Measurements from ENCODE around the gene COL5A1.

Gene COL5A1

GRCh38 chr9:134868751-134869553, 227.3 kb downstream of the COL5A1 start:
- 87% methylated on average over 25 of the region's 25 CpGs for WGBS
- H4K8ac ChIP-seq (ENCODE audit: low read length) = no peak overlapping the region
- no peaks in the 10 kb centered on the region for H3K4me1 ChIP-seq (ENCODE audit: control insufficient read depth, insufficient read depth, low read depth, low read length)
- no peak overlapping the region for H2AK5ac ChIP-seq (ENCODE audit: low read length, severe bottlenecking)
- no peaks in the 10 kb centered on the region for H3K9me3 ChIP-seq (ENCODE audit: control insufficient read depth, low read length)
- no peak overlapping the region for H4K91ac ChIP-seq (ENCODE audit: low read length)
- no peak overlapping the region for H2BK120ac ChIP-seq (ENCODE audit: low read depth, low read length)
- H3K79me1 ChIP-seq (replicated peaks; ENCODE audit: low read length, poor library complexity, severe bottlenecking) = no peaks in the 10 kb centered on the region
- H3K27me3 ChIP-seq (ENCODE audit: control insufficient read depth in 1 of 2, insufficient read depth in 1 of 2, low read length in 2 of 2) = peaks cover 19 to 26% of the 10 kb centered on the region in 2 experiments
- no peaks in the 10 kb centered on the region for H3K36me3 ChIP-seq (ENCODE audit: control insufficient read depth in 1 of 2, insufficient read depth in 2 of 2, low read depth in 1 of 2, low read length in 2 of 2)
- H2AFZ ChIP-seq (ENCODE audit: low read depth, low read length) = no peak overlapping the region
- H3K14ac ChIP-seq (ENCODE audit: low read length in 2 of 2) = no peak overlapping the region
- no peak overlapping the region for H3K23ac ChIP-seq (ENCODE audit: low read length in 2 of 2)
- H3K9ac ChIP-seq (ENCODE audit: low read length) = no peak overlapping the region
- no peak overlapping the region for H2BK15ac ChIP-seq (ENCODE audit: low read depth, poor library complexity, severe bottlenecking)
- peak overlapping the region in 1 of 2 experiments; percentile 2 for H3K4me3 ChIP-seq (ENCODE audit: insufficient read depth in 1 of 2, low read depth in 1 of 2, low read length in 2 of 2)
- H2BK12ac ChIP-seq (ENCODE audit: low read length in 2 of 2) = no peak overlapping the region
- no peak for DNase-seq
- no peak overlapping the region for H3K4ac ChIP-seq (ENCODE audit: low read depth in 1 of 2, low read length in 2 of 2)
- H2BK5ac ChIP-seq (ENCODE audit: low read depth, low read length, poor library complexity, severe bottlenecking) = no peak overlapping the region
- H3K27ac ChIP-seq (ENCODE audit: low read length, poor library complexity, severe bottlenecking) = no peak overlapping the region
- no peak overlapping the region for H3K18ac ChIP-seq (ENCODE audit: low read depth in 1 of 2, low read length in 2 of 2)
- H3K4me2 ChIP-seq (ENCODE audit: low read length, poor library complexity, severe bottlenecking) = no peak overlapping the region

GRCh38 chr9:134869554-134870300, 228.1 kb downstream of the COL5A1 start:
- Histone ChIP-seq H3K9ac (ENCODE audit: low read length) (no peak overlapping the region), H2BK15ac (ENCODE audit: low read depth, poor library complexity, severe bottlenecking) (no peak overlapping the region)

GRCh38 chr9:134870301-134870694, 228.7 kb downstream of the COL5A1 start:
- no peak overlapping the region for H3K27ac ChIP-seq (ENCODE audit: low read length, poor library complexity, severe bottlenecking)
- H2AK5ac ChIP-seq (ENCODE audit: low read length, severe bottlenecking) = no peak overlapping the region
- no peak overlapping the region for H2BK12ac ChIP-seq (ENCODE audit: low read length in 2 of 2)
- H2BK120ac ChIP-seq (ENCODE audit: low read depth, low read length) = no peak overlapping the region
- no peak overlapping the region for H2BK5ac ChIP-seq (ENCODE audit: low read depth, low read length, poor library complexity, severe bottlenecking)
- H3K27me3 ChIP-seq (ENCODE audit: control insufficient read depth in 1 of 2, insufficient read depth in 1 of 2, low read length in 2 of 2) = peaks cover 19 to 22% of the 10 kb centered on the region in 2 experiments
- H3K9ac ChIP-seq (ENCODE audit: low read length) = no peak overlapping the region
- no peak overlapping the region for H3K4me2 ChIP-seq (ENCODE audit: low read length, poor library complexity, severe bottlenecking)
- H3K79me1 ChIP-seq (replicated peaks; ENCODE audit: low read length, poor library complexity, severe bottlenecking) = no peaks in the 10 kb centered on the region
- no peak overlapping the region for H3K4me3 ChIP-seq (ENCODE audit: insufficient read depth in 1 of 2, low read depth in 1 of 2, low read length in 2 of 2)
- H2AFZ ChIP-seq (ENCODE audit: low read depth, low read length) = no peak overlapping the region
- H3K4me1 ChIP-seq (ENCODE audit: control insufficient read depth, insufficient read depth, low read depth, low read length) = no peaks in the 10 kb centered on the region
- no peaks in the 10 kb centered on the region for H3K36me3 ChIP-seq (ENCODE audit: control insufficient read depth in 1 of 2, insufficient read depth in 2 of 2, low read depth in 1 of 2, low read length in 2 of 2)
- H3K9me3 ChIP-seq (ENCODE audit: control insufficient read depth, low read length) = no peaks in the 10 kb centered on the region
- DNase-seq = no peak
- H3K18ac ChIP-seq (ENCODE audit: low read depth in 1 of 2, low read length in 2 of 2) = no peak overlapping the region
- H2BK15ac ChIP-seq (ENCODE audit: low read depth, poor library complexity, severe bottlenecking) = no peak overlapping the region
- no peak overlapping the region for H4K91ac ChIP-seq (ENCODE audit: low read length)
- no peak overlapping the region for H3K23ac ChIP-seq (ENCODE audit: low read length in 2 of 2)
- no peak overlapping the region for H3K4ac ChIP-seq (ENCODE audit: low read depth in 1 of 2, low read length in 2 of 2)
- no peak overlapping the region for H4K8ac ChIP-seq (ENCODE audit: low read length)
- 80% methylated on average over 11 of the region's 11 CpGs for WGBS
- peak overlapping the region in 1 of 2 experiments; percentile 19 for H3K14ac ChIP-seq (ENCODE audit: low read length in 2 of 2)

More at GRCh38 chr9:134869554-134870300, 228.1 kb downstream of the COL5A1 start:
- no peak overlapping the region for H2AFZ ChIP-seq (ENCODE audit: low read depth, low read length)
- no peak overlapping the region for H2BK120ac ChIP-seq (ENCODE audit: low read depth, low read length)
- H3K4me3 ChIP-seq (ENCODE audit: insufficient read depth in 1 of 2, low read depth in 1 of 2, low read length in 2 of 2) = no peak overlapping the region
- WGBS = 87% methylated on average over 17 of the region's 17 CpGs
- H2BK12ac ChIP-seq (ENCODE audit: low read length in 2 of 2) = no peak overlapping the region
- H3K27me3 ChIP-seq (ENCODE audit: control insufficient read depth in 1 of 2, insufficient read depth in 1 of 2, low read length in 2 of 2) = peaks cover 19% of the 10 kb centered on the region in 2 experiments
- no peaks in the 10 kb centered on the region for H3K79me1 ChIP-seq (replicated peaks; ENCODE audit: low read length, poor library complexity, severe bottlenecking)
- H3K27ac ChIP-seq (ENCODE audit: low read length, poor library complexity, severe bottlenecking) = no peak overlapping the region
- no peak overlapping the region for H3K23ac ChIP-seq (ENCODE audit: low read length in 2 of 2)
- no peak overlapping the region for H4K8ac ChIP-seq (ENCODE audit: low read length)
- H3K4ac ChIP-seq (ENCODE audit: low read depth in 1 of 2, low read length in 2 of 2) = no peak overlapping the region
- no peak overlapping the region for H3K18ac ChIP-seq (ENCODE audit: low read depth in 1 of 2, low read length in 2 of 2)
- H3K4me1 ChIP-seq (ENCODE audit: control insufficient read depth, insufficient read depth, low read depth, low read length) = no peaks in the 10 kb centered on the region
- no peak overlapping the region for H2AK5ac ChIP-seq (ENCODE audit: low read length, severe bottlenecking)
- no peak overlapping the region for H3K14ac ChIP-seq (ENCODE audit: low read length in 2 of 2)
- no peak overlapping the region for H4K91ac ChIP-seq (ENCODE audit: low read length)
- no peak overlapping the region for H3K4me2 ChIP-seq (ENCODE audit: low read length, poor library complexity, severe bottlenecking)
- DNase-seq = no peak
- H3K36me3 ChIP-seq (ENCODE audit: control insufficient read depth in 1 of 2, insufficient read depth in 2 of 2, low read depth in 1 of 2, low read length in 2 of 2) = no peaks in the 10 kb centered on the region
- no peak overlapping the region for H2BK5ac ChIP-seq (ENCODE audit: low read depth, low read length, poor library complexity, severe bottlenecking)
- no peaks in the 10 kb centered on the region for H3K9me3 ChIP-seq (ENCODE audit: control insufficient read depth, low read length)

Measured in mesenchymal stem cell (in vitro differentiated cells and primary cell).